Measurements from ENCODE around the gene FBXL7. TPM values are rescaled to one million over a fixed set of nuclear protein-coding genes. Genes with fewer than 3 reads are reported as not detected.

The FBXL7 gene
- total RNA-seq, 1 donor from 2014 or later: 12.3 TPM

DNA sequence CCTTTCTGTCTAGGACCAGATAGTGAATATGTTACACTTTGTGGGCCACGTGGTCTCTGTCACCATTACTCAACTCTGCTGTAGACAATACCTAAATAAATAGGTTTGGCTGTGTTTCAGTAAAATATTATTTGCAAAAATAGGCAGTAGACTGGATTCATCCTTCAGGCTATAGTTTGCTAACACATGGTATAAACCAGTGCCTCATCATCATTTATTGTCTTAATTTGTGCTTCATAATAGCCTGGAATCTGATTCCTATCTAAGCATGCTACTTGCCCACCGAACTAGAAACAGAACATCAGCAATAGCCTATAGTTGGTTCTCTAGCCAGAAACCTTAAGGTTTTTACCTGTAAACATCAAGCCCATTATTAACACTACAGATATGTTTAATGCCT lies 215.6 kb downstream of the FBXL7 start:
- Histone ChIP-seq H3K9me3 (ENCODE audit: low read depth) (no peaks in the 10 kb centered on the region), H3K36me3 (no peaks in the 10 kb centered on the region), H3K4me2 (no peak overlapping the region), H3K9ac (no peak overlapping the region), H3K4me1 (peaks cover 15% of the 10 kb centered on the region), H3K27ac (no peak overlapping the region), H2AFZ (replicated peaks) (no peak overlapping the region), H3K27me3 (no peaks in the 10 kb centered on the region), H3F3A (ENCODE audit: low read depth) (no peaks in the 10 kb centered on the region), H3K79me2 (ENCODE audit: low read depth) (peaks cover 34% of the 10 kb centered on the region), H3K4me3 (no peak overlapping the region), H4K20me1 (ENCODE audit: low read depth) (no peaks in the 10 kb centered on the region)
- no peak for DNase-seq (ENCODE audit: low spot score)
- no peak overlapping the region for H3K4me3 Mint-ChIP-seq
- H3K4me1 Mint-ChIP-seq: peaks cover 8% of the 10 kb centered on the region
- TF ChIP-seq EZH2phosphoT487 (IDR thresholded peaks at IDR 0.05) (no peak), CTCF (IDR thresholded peaks at IDR 0.05) (no peak), EZH2 (IDR thresholded peaks at IDR 0.05) (no peak)
- peaks cover 3% of the 10 kb centered on the region for H3K9me3 Mint-ChIP-seq
- peaks cover 5% of the 10 kb centered on the region for H3K36me3 Mint-ChIP-seq
- no peak overlapping the region for H3K27ac Mint-ChIP-seq
- peaks cover 2% of the 10 kb centered on the region for H3K27me3 Mint-ChIP-seq (ENCODE audit: insufficient read depth, low read depth)

DNA sequence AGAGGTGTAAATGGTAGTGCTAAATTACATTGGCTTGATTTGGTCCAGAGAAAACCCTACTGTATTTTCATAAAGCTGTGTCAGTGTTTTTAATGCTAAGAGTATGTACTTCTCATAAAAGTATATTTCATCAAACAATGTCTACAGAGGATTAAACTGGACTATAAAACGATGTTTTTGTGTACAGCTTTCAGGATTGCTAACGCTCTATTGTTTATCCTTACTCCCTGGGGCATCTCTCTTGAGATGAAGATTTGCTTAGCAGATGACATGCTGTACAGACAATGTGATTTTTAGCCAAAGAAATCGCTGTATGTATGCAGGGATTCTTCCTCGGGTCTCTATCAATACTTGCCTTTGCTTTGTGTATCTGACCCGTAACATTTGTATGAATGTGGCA lies 216.0 kb downstream of the FBXL7 start:
- no peak overlapping the region for H3K27ac Mint-ChIP-seq
- Histone ChIP-seq H3K9me3 (ENCODE audit: low read depth) (no peaks in the 10 kb centered on the region), H3K36me3 (no peaks in the 10 kb centered on the region), H3K9ac (no peak overlapping the region), H3K4me2 (no peak overlapping the region), H3K4me1 (peaks cover 15% of the 10 kb centered on the region), H2AFZ (replicated peaks) (no peak overlapping the region), H3K27ac (no peak overlapping the region), H3K27me3 (no peaks in the 10 kb centered on the region), H4K20me1 (ENCODE audit: low read depth) (no peaks in the 10 kb centered on the region), H3F3A (ENCODE audit: low read depth) (no peaks in the 10 kb centered on the region), H3K4me3 (no peak overlapping the region), H3K79me2 (ENCODE audit: low read depth) (peaks cover 34% of the 10 kb centered on the region)
- H3K4me1 Mint-ChIP-seq: peaks cover 8% of the 10 kb centered on the region
- peaks cover 4% of the 10 kb centered on the region for H3K36me3 Mint-ChIP-seq
- TF ChIP-seq CTCF (IDR thresholded peaks at IDR 0.05) (no peak), EZH2 (IDR thresholded peaks at IDR 0.05) (no peak), EZH2phosphoT487 (IDR thresholded peaks at IDR 0.05) (no peak)
- peaks cover 2% of the 10 kb centered on the region for H3K9me3 Mint-ChIP-seq
- no peak overlapping the region for H3K4me3 Mint-ChIP-seq
- DNase-seq (ENCODE audit: low spot score): no peak
- H3K27me3 Mint-ChIP-seq (ENCODE audit: insufficient read depth, low read depth): peaks cover 2% of the 10 kb centered on the region

- DNase-seq (ENCODE audit: low spot score): no peak
- Mint-ChIP-seq H3K4me1 (peaks cover 8% of the 10 kb centered on the region), H3K9me3 (no peaks in the 10 kb centered on the region), H3K27me3 (ENCODE audit: insufficient read depth, low read depth) (peaks cover 2% of the 10 kb centered on the region), H3K36me3 (no peaks in the 10 kb centered on the region), H3K4me3 (no peak overlapping the region), H3K27ac (no peak overlapping the region)
- Histone ChIP-seq H3K79me2 (ENCODE audit: low read depth) (peaks cover 31% of the 10 kb centered on the region), H3K4me3 (no peak overlapping the region), H3K9me3 (ENCODE audit: low read depth) (no peaks in the 10 kb centered on the region), H3K9ac (no peak overlapping the region), H3K4me2 (no peak overlapping the region), H2AFZ (replicated peaks) (no peak overlapping the region), H3K27ac (no peak overlapping the region), H3K36me3 (no peaks in the 10 kb centered on the region), H3K27me3 (no peaks in the 10 kb centered on the region), H4K20me1 (ENCODE audit: low read depth) (no peaks in the 10 kb centered on the region), H3K4me1 (peaks cover 15% of the 10 kb centered on the region), H3F3A (ENCODE audit: low read depth) (no peaks in the 10 kb centered on the region)
- no peak for TF ChIP-seq EZH2phosphoT487 (IDR thresholded peaks at IDR 0.05)
- no peak for TF ChIP-seq CTCF (IDR thresholded peaks at IDR 0.05)
- no peak for TF ChIP-seq EZH2 (IDR thresholded peaks at IDR 0.05)
These were observed 217.0 kb downstream of the FBXL7 start for GRCh38 chr5:15717001-15717400.
